ENCODE measurements around the gene WDR82.
"Not testable (repeated sequence)": the region's sequence is repeated elsewhere in the genome, so short reads cannot be mapped to it uniquely, and the experiment has no call there.

Gene WDR82

GRCh38 chr3:52288674-52289073 is 10.2 kb upstream of the WDR82 start:
- no peak for DNase-seq

GRCh38 chr3:52286777-52287110 is 8.3 kb upstream of the WDR82 start:
- DNase-seq: no peak

GRCh38 chr3:52284051-52284450 is 5.6 kb upstream of the WDR82 start:
- not testable (repeated sequence) for DNase-seq

- no peak for DNase-seq
These were observed 4.9 kb upstream of the WDR82 start for GRCh38 chr3:52283306-52283705.

- no peak for DNase-seq
These were observed 3.7 kb upstream of the WDR82 start for GRCh38 chr3:52281981-52282801.

- DNase-seq: peak; percentile 76
These were observed 1.6 kb upstream of the WDR82 start for GRCh38 chr3:52280050-52280461.

- no peak for DNase-seq
These were observed 1.1 kb upstream of the WDR82 start for GRCh38 chr3:52279596-52279995.

- DNase-seq: peak; percentile 89
These were observed 408 bp downstream of the WDR82 start for GRCh38 chr3:52277972-52278509.

GRCh38 chr3:52277071-52277964 is 1.1 kb downstream of the WDR82 start:
- DNase-seq: peak; percentile 85

- not testable (repeated sequence) for DNase-seq
These were observed 3.7 kb downstream of the WDR82 start for GRCh38 chr3:52274781-52275180.

GRCh38 chr3:52272831-52273230 is 5.6 kb downstream of the WDR82 start:
- DNase-seq: no peak

- DNase-seq: not testable (repeated sequence)
These were observed 6.3 kb downstream of the WDR82 start for GRCh38 chr3:52272172-52272571.

- DNase-seq: no peak
These were observed 8.1 kb downstream of the WDR82 start for GRCh38 chr3:52270252-52270754.

GRCh38 chr3:52269776-52270175 is 8.7 kb downstream of the WDR82 start:
- DNase-seq: no peak

GRCh38 chr3:52268036-52268435 is 10.4 kb downstream of the WDR82 start:
- DNase-seq: no peak

GRCh38 chr3:52265387-52265786 is 13.1 kb downstream of the WDR82 start:
- DNase-seq: no peak

GRCh38 chr3:52262447-52262846 is 16.0 kb downstream of the WDR82 start:
- no peak for DNase-seq

- DNase-seq: no peak
These were observed 19.0 kb downstream of the WDR82 start for GRCh38 chr3:52259448-52259847.

- no peak for DNase-seq
These were observed 19.4 kb downstream of the WDR82 start for GRCh38 chr3:52259035-52259434.

GRCh38 chr3:52257911-52258310 is 20.5 kb downstream of the WDR82 start:
- DNase-seq: no peak

GRCh38 chr3:52256622-52257021 is 21.8 kb downstream of the WDR82 start:
- DNase-seq: no peak

GRCh38 chr3:52256159-52256558 is 22.3 kb downstream of the WDR82 start:
- no peak for DNase-seq

GRCh38 chr3:52254608-52255007 is 23.8 kb downstream of the WDR82 start:
- DNase-seq: no peak
